Measurements from ENCODE around the gene TRIM72.

GRCh38 chr16:31183432-31184428 lies 30.2 kb upstream of the TRIM72 start:
- TF ChIP-seq CTCF (IDR thresholded peaks at IDR 0.05; ENCODE audit: low read depth, low read length, poor library complexity, severe bottlenecking) (no peak), EZH2phosphoT487 (IDR thresholded peaks at IDR 0.05; ENCODE audit: borderline replicate concordance, low read length) (no peak)
